Coronary artery (tissue), 2 donors: Measurements from ENCODE around the gene PSMD13.
"Not testable (repeated sequence)": the region's sequence is repeated elsewhere in the genome, so short reads cannot be mapped to it uniquely, and the experiment has no call there.

Experiments
- DNase-seq: peaks from one replicate; pipeline ENCODE4 v3.0.0-alpha.2; 2017; ENCODE audit warnings: low spot score
- H3K27ac ChIP-seq, 2 donors: fragments of 200-600 bp; sonication (generic); one replicate each; pipeline ENCODE4 v1.5.1; 2016 to 2019
- H3K4me3 ChIP-seq: fragments of 200-600 bp; sonication (generic); 2 replicates; pipeline ENCODE4 v1.5.1; 2016; ENCODE audit warnings: mild to moderate bottlenecking, moderate library complexity
- TF ChIP-seq, protein P1 (sequence below): fragments of 200-600 bp; sonication (generic); IDR thresholded peaks from one replicate; pipeline ENCODE4 v1.5.1; 2019; ENCODE audit warnings: antibody characterized with exemption

Gene PSMD13

GRCh38 chr11:216081-216974 lies 20.4 kb upstream of the PSMD13 start:
- TF ChIP-seq, protein P1, sequence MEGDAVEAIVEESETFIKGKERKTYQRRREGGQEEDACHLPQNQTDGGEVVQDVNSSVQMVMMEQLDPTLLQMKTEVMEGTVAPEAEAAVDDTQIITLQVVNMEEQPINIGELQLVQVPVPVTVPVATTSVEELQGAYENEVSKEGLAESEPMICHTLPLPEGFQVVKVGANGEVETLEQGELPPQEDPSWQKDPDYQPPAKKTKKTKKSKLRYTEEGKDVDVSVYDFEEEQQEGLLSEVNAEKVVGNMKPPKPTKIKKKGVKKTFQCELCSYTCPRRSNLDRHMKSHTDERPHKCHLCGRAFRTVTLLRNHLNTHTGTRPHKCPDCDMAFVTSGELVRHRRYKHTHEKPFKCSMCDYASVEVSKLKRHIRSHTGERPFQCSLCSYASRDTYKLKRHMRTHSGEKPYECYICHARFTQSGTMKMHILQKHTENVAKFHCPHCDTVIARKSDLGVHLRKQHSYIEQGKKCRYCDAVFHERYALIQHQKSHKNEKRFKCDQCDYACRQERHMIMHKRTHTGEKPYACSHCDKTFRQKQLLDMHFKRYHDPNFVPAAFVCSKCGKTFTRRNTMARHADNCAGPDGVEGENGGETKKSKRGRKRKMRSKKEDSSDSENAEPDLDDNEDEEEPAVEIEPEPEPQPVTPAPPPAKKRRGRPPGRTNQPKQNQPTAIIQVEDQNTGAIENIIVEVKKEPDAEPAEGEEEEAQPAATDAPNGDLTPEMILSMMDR, result no peak
- no peak for DNase-seq
- no peak overlapping the region for H3K27ac ChIP-seq
- H3K4me3 ChIP-seq, result no peak overlapping the region

DNA sequence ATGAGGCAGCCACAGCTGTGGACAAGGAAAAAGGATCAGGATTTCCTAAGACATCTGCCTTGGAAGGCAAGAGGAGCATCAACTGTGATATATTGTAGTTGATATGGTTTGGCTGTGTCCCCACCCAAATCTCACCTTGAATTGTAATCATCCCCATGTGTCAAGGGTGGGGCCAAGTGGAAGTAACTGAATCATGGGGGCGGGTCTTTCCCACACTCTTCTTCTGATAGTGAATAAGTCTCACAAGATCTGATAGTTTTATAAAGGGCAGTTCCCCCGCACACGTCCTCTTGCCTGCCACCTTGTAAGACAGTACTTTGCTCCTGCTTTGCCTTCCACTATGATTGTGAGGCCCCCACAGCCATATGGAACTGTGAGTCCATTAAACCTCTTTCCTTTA lies 19.1 kb upstream of the PSMD13 start:
- DNase-seq, result no peak
- Histone ChIP-seq H3K4me3 (no peak overlapping the region), H3K27ac (no peak overlapping the region)
- TF ChIP-seq, protein P1, result no peak

DNA sequence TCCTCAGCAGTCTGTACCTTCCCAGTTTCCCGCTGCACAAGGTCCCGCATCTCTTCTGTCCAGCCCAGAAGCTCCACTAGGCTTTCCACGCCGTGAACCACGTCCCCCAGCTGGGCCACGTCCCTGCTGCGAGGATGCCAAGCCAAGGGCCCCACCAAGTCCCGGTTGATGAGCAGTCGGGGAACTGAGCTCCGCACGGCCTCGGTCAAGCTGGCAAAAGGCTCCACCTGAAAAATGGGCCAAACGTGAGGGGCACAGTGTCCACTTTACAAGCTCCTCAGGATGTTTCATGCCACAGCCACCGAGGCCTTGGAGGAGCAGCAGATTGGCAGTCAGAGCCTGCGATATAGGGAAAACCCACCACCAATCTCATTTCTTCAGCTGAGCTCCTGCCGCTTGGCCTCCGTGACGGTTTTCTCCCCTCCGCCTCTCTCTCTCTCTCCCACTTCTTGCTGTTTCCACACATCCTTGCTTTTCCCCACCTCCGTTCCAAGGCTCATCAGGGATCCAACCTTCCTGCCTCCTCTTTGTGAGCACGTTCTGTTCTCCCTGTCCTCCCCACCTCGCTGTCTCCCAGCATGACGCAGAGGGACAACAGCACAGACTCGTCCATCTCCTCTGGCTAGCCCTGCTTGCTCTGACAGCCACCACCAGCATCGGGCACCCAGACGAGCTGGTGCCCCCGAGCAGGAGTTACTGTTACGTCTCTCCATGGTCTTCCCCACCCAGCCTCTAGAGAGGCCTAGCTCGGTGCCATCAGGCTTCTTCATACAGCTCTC lies 17.8 kb upstream of the PSMD13 start:
- Histone ChIP-seq H3K27ac (no peak overlapping the region), H3K4me3 (no peak overlapping the region)
- DNase-seq, result no peak
- TF ChIP-seq, protein P1, result no peak

DNA sequence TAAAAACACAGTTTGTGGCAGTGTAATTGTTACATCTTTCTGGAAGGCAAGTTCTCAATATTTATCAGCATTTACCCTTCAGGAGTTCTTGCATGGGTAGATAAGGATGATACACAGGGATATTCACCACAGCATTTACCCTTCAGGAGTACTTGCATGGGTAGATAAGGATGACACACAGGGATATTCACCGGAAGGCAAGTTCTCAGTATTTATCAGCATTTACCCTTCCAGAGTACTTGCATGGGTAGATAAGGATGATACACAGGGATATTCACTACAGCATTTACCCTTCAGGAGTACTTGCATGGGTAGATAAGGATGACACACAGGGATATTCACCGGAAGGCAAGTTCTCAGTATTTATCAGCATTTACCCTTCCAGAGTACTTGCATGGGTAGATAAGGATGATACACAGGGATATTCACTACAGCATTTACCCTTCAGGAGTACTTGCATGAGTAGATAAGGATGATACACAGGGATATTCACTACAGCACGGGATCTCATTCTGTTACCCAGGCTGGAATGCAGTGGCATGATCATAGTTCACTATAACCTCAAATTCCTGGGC lies 16.0 kb upstream of the PSMD13 start:
- not testable (repeated sequence) for H3K4me3 ChIP-seq, H3K27ac ChIP-seq, DNase-seq

DNA sequence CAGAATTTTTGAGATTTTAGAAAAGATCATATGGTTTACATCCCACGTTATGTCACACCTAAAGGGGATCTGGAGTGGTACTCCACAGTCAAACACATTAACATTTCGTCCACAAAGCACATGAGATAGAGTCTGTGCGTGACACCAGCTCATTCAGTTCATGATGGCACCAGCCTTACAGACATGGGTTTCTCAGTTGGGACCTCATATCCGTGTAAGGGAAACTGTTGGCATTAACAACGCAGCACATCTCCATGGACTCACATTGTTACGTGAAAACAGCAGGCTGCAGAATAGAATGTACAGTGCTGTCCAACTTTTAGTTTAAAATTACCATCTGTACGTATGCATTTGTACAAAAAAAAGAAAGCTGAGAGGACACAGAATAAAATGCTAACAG lies 15.2 kb upstream of the PSMD13 start:
- H3K27ac ChIP-seq, result no peak overlapping the region
- no peak overlapping the region for H3K4me3 ChIP-seq
- no peak for DNase-seq
- TF ChIP-seq, protein P1, result no peak

- TF ChIP-seq, protein P1, result no peak
- H3K4me3 ChIP-seq, result no peak overlapping the region
- no peak overlapping the region for H3K27ac ChIP-seq
- no peak for DNase-seq
Observed at GRCh38 chr11:221998-222789, 14.6 kb upstream of the PSMD13 start.
